ENCODE measurements around the gene RASL10B.

RASL10B gene

GRCh38 chr17:35786941-35787432, 55.5 kb downstream of the RASL10B start:
- Histone ChIP-seq H3K36me3 (ENCODE audit: low read length) (no peaks in the 10 kb centered on the region), H3K4me3 (ENCODE audit: insufficient read depth, low read length, poor library complexity, severe bottlenecking) (no peak overlapping the region), H4K20me1 (ENCODE audit: low read depth, low read length) (no peaks in the 10 kb centered on the region), H3K9me3 (ENCODE audit: insufficient read depth, low read length) (no peaks in the 10 kb centered on the region), H3K79me2 (ENCODE audit: insufficient read depth, low read length) (no peaks in the 10 kb centered on the region), H3K27ac (ENCODE audit: low read depth, low read length) (no peak overlapping the region), H3K27me3 (ENCODE audit: low read length) (no peaks in the 10 kb centered on the region), H3F3A (ENCODE audit: insufficient read depth) (no peaks in the 10 kb centered on the region), H3K9ac (ENCODE audit: low read length) (no peak overlapping the region), H3K9me2 (replicated peaks; ENCODE audit: insufficient read depth, low read length) (no peaks in the 10 kb centered on the region), H3K4me2 (ENCODE audit: low read depth, low read length, poor library complexity, severe bottlenecking) (no peak overlapping the region), H2AFZ (ENCODE audit: low read depth, low read length, severe bottlenecking) (no peak overlapping the region)
- TF ChIP-seq EZH2phosphoT487 (conservative IDR thresholded peaks at IDR 0.05; ENCODE audit: low read length) (no peak), CTCF (IDR thresholded peaks at IDR 0.05; ENCODE audit: insufficient read depth, low read length, poor library complexity, severe bottlenecking) (no peak)

GRCh38 chr17:35788477-35789368, 57.3 kb downstream of the RASL10B start:
- Histone ChIP-seq H3K9me2 (replicated peaks; ENCODE audit: insufficient read depth, low read length) (no peaks in the 10 kb centered on the region), H3K27me3 (ENCODE audit: low read length) (no peaks in the 10 kb centered on the region), H3K36me3 (ENCODE audit: low read length) (no peaks in the 10 kb centered on the region), H3K4me3 (ENCODE audit: insufficient read depth, low read length, poor library complexity, severe bottlenecking) (no peak overlapping the region), H3F3A (ENCODE audit: insufficient read depth) (no peaks in the 10 kb centered on the region), H3K9ac (ENCODE audit: low read length) (no peak overlapping the region), H3K79me2 (ENCODE audit: insufficient read depth, low read length) (no peaks in the 10 kb centered on the region), H3K4me2 (ENCODE audit: low read depth, low read length, poor library complexity, severe bottlenecking) (no peak overlapping the region), H3K9me3 (ENCODE audit: insufficient read depth, low read length) (no peaks in the 10 kb centered on the region), H2AFZ (ENCODE audit: low read depth, low read length, severe bottlenecking) (no peak overlapping the region), H4K20me1 (ENCODE audit: low read depth, low read length) (no peaks in the 10 kb centered on the region), H3K27ac (ENCODE audit: low read depth, low read length) (no peak overlapping the region)
- no peak for TF ChIP-seq CTCF (IDR thresholded peaks at IDR 0.05; ENCODE audit: insufficient read depth, low read length, poor library complexity, severe bottlenecking)

- no peak overlapping the region for H3K9ac ChIP-seq (ENCODE audit: low read length)
- H3K9me2 ChIP-seq (replicated peaks; ENCODE audit: insufficient read depth, low read length), result no peaks in the 10 kb centered on the region
- H4K20me1 ChIP-seq (ENCODE audit: low read depth, low read length), result no peaks in the 10 kb centered on the region
- H2AFZ ChIP-seq (ENCODE audit: low read depth, low read length, severe bottlenecking), result no peak overlapping the region
- no peaks in the 10 kb centered on the region for H3K9me3 ChIP-seq (ENCODE audit: insufficient read depth, low read length)
- no peaks in the 10 kb centered on the region for H3K27me3 ChIP-seq (ENCODE audit: low read length)
- H3K4me3 ChIP-seq (ENCODE audit: insufficient read depth, low read length, poor library complexity, severe bottlenecking), result no peak overlapping the region
- no peak overlapping the region for H3K27ac ChIP-seq (ENCODE audit: low read depth, low read length)
- TF ChIP-seq CTCF (IDR thresholded peaks at IDR 0.05; ENCODE audit: insufficient read depth, low read length, poor library complexity, severe bottlenecking) (no peak), EZH2phosphoT487 (conservative IDR thresholded peaks at IDR 0.05; ENCODE audit: low read length) (no peak)
- no peaks in the 10 kb centered on the region for H3K36me3 ChIP-seq (ENCODE audit: low read length)
- H3K4me2 ChIP-seq (ENCODE audit: low read depth, low read length, poor library complexity, severe bottlenecking), result no peak overlapping the region
- no peaks in the 10 kb centered on the region for H3F3A ChIP-seq (ENCODE audit: insufficient read depth)
- H3K79me2 ChIP-seq (ENCODE audit: insufficient read depth, low read length), result no peaks in the 10 kb centered on the region
Measured at GRCh38 chr17:35790841-35791240, 59.4 kb downstream of the RASL10B start.

Data from SU-DHL-6 (cell line).